Suprapubic skin (tissue), 4 donors: ENCODE measurements around the gene EIF5A2. TPM values are rescaled to one million over a fixed set of nuclear protein-coding genes. Genes with fewer than 3 reads are reported as not detected.
"Not testable (repeated sequence)": the region's sequence is repeated elsewhere in the genome, so short reads cannot be mapped to it uniquely, and the experiment has no call there.

Experiments
- DNase-seq, 2 donors: peaks; one replicate each; pipeline ENCODE4 v3.0.0-alpha.2; 2019; ENCODE audit warnings: low spot score in 2 of 2
- H3K27ac ChIP-seq: fragments of 200-600 bp; sonication (generic); one replicate; pipeline ENCODE4 v1.5.1; 2019
- H3K27me3 ChIP-seq: fragments of 200-600 bp; sonication (generic); one replicate; pipeline ENCODE4 v1.5.1; 2019
- H3K36me3 ChIP-seq: fragments of 200-600 bp; sonication (generic); one replicate; pipeline ENCODE4 v1.5.1; 2019
- H3K4me1 ChIP-seq: fragments of 200-600 bp; sonication (generic); one replicate; pipeline ENCODE4 v1.5.1; 2019
- H3K4me3 ChIP-seq: fragments of 200-600 bp; sonication (generic); one replicate; pipeline ENCODE4 v1.5.1; 2019; ENCODE audit warnings: mild to moderate bottlenecking
- H3K9me3 ChIP-seq: fragments of 200-600 bp; sonication (generic); one replicate; pipeline ENCODE4 v1.5.1; 2019
- EP300 ChIP-seq: sonication (generic); formaldehyde crosslinking; IDR thresholded peaks from one replicate; pipeline ENCODE4 v1.6.1; 2017; ENCODE audit warnings: antibody characterized with exemption
- POLR2A ChIP-seq, 2 donors: fragments of 450-650 bp; IDR thresholded peaks; one replicate each; pipeline ENCODE4 v1.6.1; 2017; ENCODE audit warnings: antibody characterized with exemption in 2 of 2, mild to moderate bottlenecking in 2 of 2, moderate library complexity in 2 of 2
- POLR2AphosphoS5 ChIP-seq, 3 donors: sonication (generic); formaldehyde crosslinking; IDR thresholded peaks; one replicate each; pipeline ENCODE4 v1.6.1; 2017; ENCODE audit warnings: antibody characterized with exemption in 3 of 3
- WGBS: methylation state at CpG from one replicate; pipeline ENCODE4 v1.1.5; 2018; 5-methylcytosine and 5-hydroxymethylcytosine counted together
- total RNA-seq, 4 donors: library from RNA; depleted of rRNA; stranded (reverse); fragments of >200 nt; gene quantifications; one replicate each; pipeline ENCODE4 v1.1.0, GENCODE V29; 2016
- TF ChIP-seq, protein P1 (sequence below), 2 donors: fragments of 200-600 bp in 1 of 2; fragments of 450-650 bp in 1 of 2; sonication (generic) in 1 of 2; IDR thresholded peaks; one replicate each; pipeline ENCODE4 v1.5.1; 2016 to 2019; ENCODE audit warnings: antibody characterized with exemption in 2 of 2, mild to moderate bottlenecking in 1 of 2, moderate library complexity in 1 of 2

The EIF5A2 gene
- total RNA-seq, 4 donors from 2014 or later = 1.9 to 5.3 (median 3.5) TPM

DNA sequence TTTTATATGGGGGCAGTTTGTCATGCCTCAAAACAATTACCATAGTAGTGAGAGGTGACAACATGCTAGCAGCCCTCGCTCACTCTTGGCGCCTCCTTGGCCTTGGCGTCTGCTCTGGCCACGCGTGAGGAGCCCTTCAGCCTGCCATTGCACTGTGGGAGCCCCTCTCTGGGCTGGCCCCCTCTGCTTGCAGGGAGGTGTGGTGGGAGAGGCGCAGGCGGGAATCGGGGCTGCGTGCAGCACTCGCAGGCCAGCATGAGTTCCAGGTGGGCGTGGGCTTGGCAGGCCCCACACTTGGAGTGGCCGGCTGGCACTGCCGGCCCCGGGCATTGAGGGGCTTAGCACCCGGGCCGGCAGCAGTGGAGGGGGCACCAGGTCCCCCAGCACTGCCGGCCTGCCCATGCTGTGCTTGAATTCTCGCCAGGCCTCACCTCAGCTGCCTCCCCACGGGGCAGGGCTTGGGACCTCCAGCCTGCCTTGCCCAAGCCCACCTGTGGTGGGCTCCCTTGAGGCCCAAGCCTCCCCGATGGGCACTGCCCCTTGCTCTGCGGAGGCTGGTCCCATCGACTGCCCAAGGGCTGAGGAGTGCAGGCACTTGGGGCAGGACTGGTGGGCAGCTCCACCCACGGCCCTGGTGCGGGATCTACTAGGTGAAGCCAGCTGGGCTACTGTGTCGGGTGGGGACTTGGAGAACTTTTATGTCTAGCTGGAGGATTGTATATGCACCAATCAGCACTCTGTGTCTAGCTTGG, 38.8 kb upstream of the EIF5A2 start:
- Histone ChIP-seq H3K4me3 (no peak overlapping the region), H3K36me3 (no peaks in the 10 kb centered on the region), H3K27ac (no peak overlapping the region), H3K27me3 (no peaks in the 10 kb centered on the region), H3K4me1 (no peaks in the 10 kb centered on the region), H3K9me3 (no peaks in the 10 kb centered on the region)
- TF ChIP-seq, protein P1, sequence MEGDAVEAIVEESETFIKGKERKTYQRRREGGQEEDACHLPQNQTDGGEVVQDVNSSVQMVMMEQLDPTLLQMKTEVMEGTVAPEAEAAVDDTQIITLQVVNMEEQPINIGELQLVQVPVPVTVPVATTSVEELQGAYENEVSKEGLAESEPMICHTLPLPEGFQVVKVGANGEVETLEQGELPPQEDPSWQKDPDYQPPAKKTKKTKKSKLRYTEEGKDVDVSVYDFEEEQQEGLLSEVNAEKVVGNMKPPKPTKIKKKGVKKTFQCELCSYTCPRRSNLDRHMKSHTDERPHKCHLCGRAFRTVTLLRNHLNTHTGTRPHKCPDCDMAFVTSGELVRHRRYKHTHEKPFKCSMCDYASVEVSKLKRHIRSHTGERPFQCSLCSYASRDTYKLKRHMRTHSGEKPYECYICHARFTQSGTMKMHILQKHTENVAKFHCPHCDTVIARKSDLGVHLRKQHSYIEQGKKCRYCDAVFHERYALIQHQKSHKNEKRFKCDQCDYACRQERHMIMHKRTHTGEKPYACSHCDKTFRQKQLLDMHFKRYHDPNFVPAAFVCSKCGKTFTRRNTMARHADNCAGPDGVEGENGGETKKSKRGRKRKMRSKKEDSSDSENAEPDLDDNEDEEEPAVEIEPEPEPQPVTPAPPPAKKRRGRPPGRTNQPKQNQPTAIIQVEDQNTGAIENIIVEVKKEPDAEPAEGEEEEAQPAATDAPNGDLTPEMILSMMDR (IDR thresholded peaks at IDR 0.05) = no peak
- TF ChIP-seq POLR2A (IDR thresholded peaks at IDR 0.05) (no peak), POLR2AphosphoS5 (IDR thresholded peaks at IDR 0.05) (no peak), EP300 (no peak)
- peak in 1 of 2 donors; percentile 59 for DNase-seq
- 82% methylated on average over 11 of the region's 25 CpGs for WGBS

DNA sequence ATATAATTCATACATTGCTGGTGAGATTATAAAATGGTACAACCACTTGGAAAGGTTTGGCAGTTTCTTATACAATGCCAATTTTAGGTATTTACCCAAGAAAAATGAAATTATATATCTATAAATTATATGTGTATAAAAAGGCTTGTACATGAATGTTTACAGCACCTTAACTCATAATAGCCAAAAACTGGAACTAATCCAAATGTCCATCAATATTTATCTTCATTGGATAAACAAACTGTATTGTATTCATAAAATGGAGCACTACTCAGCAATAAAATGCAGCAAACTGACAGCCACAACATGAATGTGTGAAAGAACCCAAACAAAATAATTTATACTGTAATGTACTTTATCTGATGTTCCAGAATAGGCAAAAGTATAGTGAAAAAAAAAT, 33.6 kb upstream of the EIF5A2 start:
- H3K27me3 ChIP-seq = no peaks in the 10 kb centered on the region
- no peak for TF ChIP-seq POLR2A (IDR thresholded peaks at IDR 0.05)
- no peak for TF ChIP-seq POLR2AphosphoS5 (IDR thresholded peaks at IDR 0.05)
- TF ChIP-seq, protein P1 (IDR thresholded peaks at IDR 0.05) = no peak
- no peak for TF ChIP-seq EP300
- no peaks in the 10 kb centered on the region for H3K36me3 ChIP-seq
- no peaks in the 10 kb centered on the region for H3K4me1 ChIP-seq
- peaks cover 5% of the 10 kb centered on the region for H3K9me3 ChIP-seq
- H3K4me3 ChIP-seq = no peak overlapping the region
- DNase-seq = no peak
- no peak overlapping the region for H3K27ac ChIP-seq

DNA sequence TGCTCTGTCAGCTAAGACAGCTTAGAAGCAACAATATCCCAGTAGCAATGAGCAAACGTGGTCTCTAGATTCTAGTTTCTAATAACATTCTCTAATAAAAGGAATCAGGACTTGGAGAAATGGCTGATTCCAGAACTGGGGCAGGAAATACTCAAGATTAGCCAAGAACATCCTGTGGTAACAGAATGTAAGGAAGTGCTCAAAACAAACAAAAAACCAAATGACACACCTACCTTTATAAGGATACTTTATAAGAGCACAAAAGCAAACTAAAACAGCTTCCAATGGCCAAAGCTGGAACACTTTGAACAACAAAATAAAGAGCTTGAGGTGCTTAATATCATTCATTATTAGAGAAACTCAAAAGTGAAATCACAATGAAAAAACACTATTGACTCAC, 33.1 kb upstream of the EIF5A2 start:
- Histone ChIP-seq H3K9me3 (peaks cover 5% of the 10 kb centered on the region), H3K27ac (no peak overlapping the region), H3K4me3 (no peak overlapping the region), H3K36me3 (no peaks in the 10 kb centered on the region), H3K27me3 (no peaks in the 10 kb centered on the region), H3K4me1 (no peaks in the 10 kb centered on the region)
- WGBS = 79% methylated on average over 1 of the region's 1 CpG
- TF ChIP-seq, protein P1 (IDR thresholded peaks at IDR 0.05) = no peak
- TF ChIP-seq POLR2AphosphoS5 (IDR thresholded peaks at IDR 0.05) = no peak
- no peak for DNase-seq

DNA sequence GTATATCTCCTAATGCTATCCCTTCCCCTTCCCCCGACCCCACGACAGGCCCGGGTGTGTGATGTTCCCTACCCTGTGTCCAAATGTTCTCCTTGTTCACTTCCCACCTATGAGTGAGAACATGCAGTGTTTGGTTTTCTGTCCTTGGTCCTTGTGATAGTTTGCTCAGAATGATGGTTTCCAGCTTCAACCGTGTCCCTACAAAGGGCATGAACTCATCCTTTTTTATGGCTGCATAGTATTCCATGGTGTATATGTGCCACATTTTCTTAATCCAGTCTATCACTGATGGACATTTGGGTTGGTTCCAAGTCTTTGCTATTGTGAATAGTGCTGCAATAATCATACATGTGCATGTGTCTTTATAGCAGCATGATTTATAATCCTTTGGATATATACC, 24.6 kb upstream of the EIF5A2 start:
- not testable (repeated sequence) for H3K9me3 ChIP-seq, H3K4me1 ChIP-seq, H3K27me3 ChIP-seq, DNase-seq, H3K4me3 ChIP-seq, H3K27ac ChIP-seq, H3K36me3 ChIP-seq
- 92% methylated on average over 4 of the region's 4 CpGs for WGBS

DNA sequence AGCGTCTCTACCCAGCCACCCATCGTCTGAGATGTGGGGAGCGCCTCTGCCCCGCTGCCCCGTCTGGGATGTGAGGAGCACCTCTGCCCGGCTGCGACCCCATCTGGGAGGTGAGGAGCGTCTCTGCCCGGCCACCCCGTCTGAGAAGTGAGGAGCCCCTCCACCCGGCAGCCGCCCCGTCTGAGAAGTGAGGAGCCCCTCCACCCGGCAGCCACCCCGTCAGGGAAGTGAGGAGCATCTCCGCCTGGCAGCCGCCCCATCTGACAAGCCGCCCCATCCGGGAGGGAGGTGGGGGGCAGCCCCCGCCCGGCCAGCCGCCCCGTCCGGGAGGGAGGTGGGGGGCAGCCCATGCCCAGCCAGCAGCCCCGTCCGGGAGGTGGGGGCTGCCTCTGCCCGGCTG, 15.1 kb upstream of the EIF5A2 start:
- not testable (repeated sequence) for DNase-seq, H3K27ac ChIP-seq, H3K4me1 ChIP-seq, H3K4me3 ChIP-seq, H3K36me3 ChIP-seq, H3K27me3 ChIP-seq
- 99% methylated on average over 16 of the region's 27 CpGs for WGBS
- H3K9me3 ChIP-seq = peaks cover 12% of the 10 kb centered on the region

DNA sequence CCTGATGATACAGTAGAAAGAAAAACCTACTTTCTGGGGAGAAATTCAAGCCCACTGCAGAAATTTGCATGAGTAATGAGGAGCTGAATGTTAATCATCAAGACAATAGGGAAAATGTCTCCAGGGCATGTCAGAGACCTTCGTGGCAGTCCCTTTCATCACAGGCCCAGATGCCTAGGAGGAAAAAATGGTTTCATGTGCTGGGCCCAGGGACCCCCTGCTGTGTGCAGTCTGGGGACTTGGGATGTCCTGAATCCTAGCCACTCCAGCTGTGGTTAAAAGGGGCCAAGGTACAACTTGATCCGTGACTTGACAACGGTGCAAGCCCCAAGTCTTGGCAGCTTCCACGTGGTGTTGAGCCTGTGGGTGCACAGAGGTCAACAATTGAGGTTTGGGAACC, 10.3 kb upstream of the EIF5A2 start:
- WGBS = 81% methylated on average over 4 of the region's 4 CpGs
- no peak overlapping the region for H3K4me3 ChIP-seq
- no peak overlapping the region for H3K27ac ChIP-seq
- no peaks in the 10 kb centered on the region for H3K27me3 ChIP-seq
- TF ChIP-seq POLR2A (IDR thresholded peaks at IDR 0.05) = no peak
- no peak for TF ChIP-seq EP300
- no peak for TF ChIP-seq POLR2AphosphoS5 (IDR thresholded peaks at IDR 0.05)
- TF ChIP-seq, protein P1 (IDR thresholded peaks at IDR 0.05) = no peak
- H3K36me3 ChIP-seq = no peaks in the 10 kb centered on the region
- H3K9me3 ChIP-seq = peaks cover 12% of the 10 kb centered on the region
- no peaks in the 10 kb centered on the region for H3K4me1 ChIP-seq
- no peak for DNase-seq
